Epidermal melanocyte (primary cell): ENCODE results near the gene LGMN.
"Not testable (repeated sequence)": the region's sequence is repeated elsewhere in the genome, so short reads cannot be mapped to it uniquely, and the experiment has no call there.

Experiments used
- DNase-seq: peaks from one replicate; pipeline ENCODE4 v3.0.0; 2011; ENCODE audit warnings: low spot score; ENCODE audit not compliant: insufficient read length

The LGMN gene

DNA sequence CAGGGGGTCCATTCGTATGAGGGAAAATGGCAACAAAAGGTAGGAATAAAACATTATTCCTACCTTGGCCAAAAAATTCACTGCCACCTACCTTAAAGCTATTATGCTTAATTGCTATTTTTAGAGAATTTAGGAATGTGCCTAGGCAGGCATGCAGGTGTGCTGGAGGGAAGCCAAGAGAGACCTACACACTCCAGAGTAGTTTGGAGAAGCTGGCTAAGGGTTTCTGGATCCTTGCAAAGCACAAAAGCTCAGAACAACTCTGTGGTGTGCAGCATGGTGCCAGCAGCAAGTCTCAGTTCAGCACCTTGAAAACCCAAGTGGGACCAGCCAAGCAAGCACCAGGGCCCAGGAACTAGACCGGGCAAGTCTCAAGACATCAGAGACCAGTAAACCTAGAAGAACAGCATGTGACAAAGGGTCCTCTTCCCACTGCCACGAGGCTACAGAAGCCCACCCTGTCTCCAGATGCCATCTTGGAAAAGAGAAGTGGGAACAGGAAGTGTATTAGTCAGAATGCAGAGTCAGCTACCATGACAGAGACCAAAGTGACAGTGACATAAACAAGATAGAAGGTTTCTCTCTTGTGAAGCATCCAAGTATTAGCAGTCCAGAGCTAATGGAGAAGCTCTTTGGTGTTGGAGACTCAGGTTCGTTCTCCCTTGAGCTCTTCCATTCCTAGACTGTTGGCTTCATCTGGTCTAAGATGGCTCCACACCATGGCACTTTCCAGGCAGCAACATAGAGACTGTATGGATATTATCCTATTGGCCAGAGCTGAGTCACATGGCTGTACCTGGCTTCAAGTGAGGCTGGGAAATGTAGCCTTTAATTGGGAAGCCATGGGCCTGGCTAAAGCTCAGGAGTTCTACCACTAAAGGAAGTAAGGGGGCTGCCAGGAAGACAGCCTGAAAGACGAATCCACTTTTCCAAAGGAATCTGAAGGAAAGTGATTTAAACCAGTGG lies 15.5 kb upstream of the LGMN start:
- not testable (repeated sequence) for DNase-seq

DNA sequence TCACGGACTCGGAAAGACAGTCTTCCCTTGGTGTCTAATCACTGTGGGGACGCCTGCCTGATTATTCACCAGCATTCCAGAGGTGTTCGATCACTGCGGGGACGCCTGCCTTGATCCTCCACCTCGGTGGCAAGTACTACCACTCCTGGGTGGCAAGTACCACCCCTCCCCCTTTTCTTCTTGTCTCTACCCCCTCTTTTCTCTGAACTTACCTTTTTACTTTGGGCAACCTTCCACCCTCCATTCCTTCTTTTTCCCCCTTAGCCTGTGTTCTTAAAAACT lies 12.0 kb upstream of the LGMN start:
- DNase-seq: no peak

DNA sequence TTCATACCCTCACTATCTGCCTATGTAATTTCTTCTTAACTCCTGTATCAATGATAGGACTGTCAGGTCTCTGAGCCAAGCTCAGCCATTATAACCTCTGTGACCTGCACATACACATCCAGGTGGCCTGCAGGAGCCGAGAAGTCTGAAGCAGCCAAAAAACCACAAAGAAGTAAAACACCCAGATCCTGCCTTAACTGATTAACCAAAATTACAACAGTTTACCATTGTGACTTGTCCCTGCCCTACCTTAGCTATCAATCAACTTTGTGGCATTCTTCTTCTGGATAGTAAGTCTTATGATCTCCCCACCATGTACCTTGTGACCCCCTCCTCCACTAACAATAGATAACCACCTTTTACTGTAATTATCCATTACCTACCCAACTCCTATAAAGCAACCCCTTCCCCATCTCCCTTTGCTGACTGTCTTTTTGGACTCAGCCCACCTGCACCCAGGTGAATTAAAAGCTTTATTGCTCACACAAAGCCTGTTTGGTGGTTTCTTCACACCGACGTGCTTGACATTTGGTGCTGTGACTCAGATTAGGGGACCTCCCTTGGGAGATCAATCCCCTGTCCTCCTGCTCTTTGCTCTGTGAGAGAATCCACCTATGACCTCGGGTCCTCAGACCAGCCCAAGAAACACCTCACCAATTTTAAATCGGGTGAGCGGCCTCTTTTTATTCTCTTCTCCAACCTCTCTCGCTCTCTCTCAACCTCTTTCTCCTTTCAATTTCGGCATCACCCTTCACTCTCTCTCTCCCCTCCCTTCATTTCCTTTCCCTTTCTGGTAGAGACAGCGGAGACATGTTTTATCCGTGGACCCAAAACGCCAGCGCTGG lies 11.5 kb upstream of the LGMN start:
- no peak for DNase-seq

DNA sequence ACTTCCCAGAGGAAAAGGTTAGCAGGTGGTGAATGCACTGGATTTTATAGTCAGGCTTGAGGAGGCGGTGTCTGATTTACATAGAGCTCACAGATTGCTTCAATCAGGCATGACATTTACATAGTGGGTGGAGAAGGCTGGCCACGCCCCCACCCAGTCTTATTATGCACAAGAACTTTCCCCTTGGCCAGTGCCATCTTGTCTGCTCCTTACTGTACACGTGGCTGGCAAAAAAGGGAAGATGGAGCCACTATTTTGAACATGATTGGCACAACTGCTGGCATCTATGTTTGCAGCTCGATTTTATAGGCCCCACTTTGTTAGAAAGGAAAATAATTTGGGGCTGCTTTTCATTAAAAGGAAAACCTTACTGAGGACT lies 10.9 kb upstream of the LGMN start:
- DNase-seq: no peak

DNA sequence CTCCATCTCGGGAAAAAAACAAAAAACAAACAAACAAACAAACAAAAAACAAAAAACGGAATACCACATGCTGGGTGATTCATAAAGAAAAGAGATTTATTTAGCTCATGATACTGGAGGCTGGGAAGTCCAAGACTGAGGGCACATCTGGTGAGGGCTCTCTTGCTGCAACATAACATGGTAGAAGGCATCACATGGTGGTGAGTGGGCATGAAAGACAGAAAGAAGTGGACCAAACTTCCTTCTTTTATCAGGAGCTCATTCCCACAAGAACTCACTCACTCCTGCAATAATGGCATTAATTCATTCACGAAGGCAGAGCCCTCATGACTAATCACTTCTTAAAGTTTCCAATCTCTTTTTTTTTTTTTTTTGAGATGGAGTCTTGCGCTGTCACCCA lies 8.0 kb upstream of the LGMN start:
- DNase-seq: no peak

DNA sequence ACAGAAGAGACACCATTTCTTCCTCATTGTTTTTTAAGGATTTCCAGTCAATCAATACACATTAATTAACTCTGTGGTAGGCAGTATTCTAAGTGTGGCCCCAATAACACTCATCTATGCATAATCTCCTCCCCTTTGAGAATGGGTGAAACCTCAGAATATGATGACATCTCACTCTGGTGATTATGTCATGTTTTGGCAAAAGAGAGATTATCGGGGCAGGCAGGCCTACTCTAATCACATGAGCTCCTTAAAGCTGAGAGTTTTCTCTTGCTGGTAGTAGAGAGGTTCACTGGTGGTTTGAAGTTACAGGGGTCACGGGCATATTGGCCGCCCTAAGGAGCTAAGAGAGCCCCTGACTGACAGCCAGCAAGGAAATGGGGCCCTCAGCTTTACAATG lies 7.1 kb upstream of the LGMN start:
- no peak for DNase-seq

DNA sequence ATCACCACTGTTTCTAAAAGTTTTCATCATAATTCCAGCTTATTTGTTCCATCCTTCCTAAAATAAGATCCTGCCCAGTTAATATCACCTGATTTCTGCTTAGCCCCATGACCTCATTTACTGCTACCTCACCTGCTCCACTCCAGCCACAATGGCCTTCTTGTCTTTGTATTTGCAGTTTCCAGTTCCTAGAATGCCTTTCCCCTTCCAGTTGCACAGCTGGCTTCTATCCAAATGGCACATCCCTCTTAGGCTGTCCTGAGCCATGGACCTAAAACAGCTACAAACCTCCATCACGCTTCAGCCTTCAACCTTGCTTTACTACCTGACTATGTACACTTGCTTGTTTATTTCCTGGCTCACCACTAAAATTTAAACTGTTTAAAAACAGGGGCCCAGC lies 6.5 kb upstream of the LGMN start:
- DNase-seq: no peak

DNA sequence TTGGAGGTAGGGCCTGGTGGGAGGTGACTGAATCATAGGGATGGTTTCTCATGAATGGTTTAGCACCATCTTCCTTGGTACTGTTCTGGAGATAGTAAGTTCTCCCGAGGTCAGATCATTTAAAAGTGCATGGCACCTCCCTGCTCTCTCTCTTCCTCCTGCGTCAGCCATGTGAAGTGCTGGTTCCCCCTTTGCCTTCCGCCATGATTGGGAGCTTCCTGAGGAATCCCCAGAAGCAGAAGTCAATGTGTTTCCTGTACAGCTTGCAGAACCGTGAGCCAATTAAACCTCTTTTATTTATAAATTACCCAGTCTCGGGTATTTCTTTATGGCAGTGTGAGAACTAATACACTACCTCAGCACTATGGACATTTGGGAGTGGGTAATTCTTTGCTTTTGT lies 4.8 kb upstream of the LGMN start:
- no peak for DNase-seq

DNA sequence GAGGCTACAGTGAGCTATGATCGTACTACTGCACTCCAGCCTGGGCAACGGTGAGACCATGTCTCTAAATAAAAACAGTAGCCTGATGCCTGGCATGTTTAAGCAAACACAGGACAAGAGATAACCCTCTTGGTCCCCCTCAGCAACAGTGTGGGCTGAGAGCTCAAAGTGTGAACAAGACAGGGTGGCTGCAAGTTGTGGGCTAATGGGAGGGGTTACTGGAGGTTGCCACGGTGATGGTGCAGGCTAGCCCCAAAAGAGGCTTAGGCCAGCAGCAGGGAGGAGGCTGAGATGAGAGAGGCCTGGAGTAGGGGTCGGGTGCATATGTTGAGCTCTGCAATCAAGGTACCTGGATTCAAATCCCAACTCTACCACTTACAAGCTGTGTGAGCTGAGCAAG lies 3.4 kb upstream of the LGMN start:
- DNase-seq: no peak

DNA sequence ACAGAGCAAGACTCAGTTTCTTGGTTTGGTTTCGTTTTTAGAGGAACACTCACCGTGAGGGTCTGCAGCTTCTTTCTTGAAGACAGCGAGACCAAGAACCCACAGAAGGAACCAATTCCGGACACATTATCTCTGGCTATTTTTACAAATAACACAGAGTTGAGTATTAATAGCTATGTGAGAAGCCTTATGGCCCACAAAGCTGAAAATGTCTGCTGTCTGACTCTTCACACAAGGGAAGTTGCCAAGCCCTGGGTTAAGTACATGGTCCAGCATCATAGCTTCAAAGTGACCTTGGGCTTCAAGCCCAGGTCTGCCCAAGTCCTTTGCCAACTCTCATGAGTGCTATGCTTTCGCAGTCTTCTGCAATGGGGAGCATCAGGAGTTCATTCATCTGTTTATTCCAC lies 2.6 kb upstream of the LGMN start:
- DNase-seq: no peak

DNA sequence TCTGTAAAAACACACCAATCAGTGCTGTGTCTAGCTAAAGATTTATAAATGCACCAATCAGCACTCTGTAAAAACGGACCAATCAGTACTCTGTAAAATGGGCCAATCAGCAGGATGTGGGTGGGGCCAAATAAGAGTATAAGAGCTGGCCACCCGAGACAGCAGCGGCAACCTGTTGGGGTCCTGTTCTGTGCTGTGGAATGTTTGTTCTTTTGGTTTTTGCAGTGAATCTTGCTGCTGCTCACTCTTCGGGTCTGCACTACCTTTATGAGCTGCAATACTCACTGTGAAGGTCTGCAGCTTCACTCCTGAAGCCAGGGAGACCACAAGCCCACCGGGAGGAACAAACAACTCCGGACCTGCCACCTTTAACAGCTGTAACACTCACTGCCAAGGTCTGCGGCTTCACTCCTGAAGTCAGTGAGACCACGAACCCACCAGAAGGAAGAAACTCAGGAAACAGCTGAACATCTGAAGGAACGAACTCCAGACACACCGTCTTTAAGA lies 1.8 kb upstream of the LGMN start:
- DNase-seq: not testable (repeated sequence)

DNA sequence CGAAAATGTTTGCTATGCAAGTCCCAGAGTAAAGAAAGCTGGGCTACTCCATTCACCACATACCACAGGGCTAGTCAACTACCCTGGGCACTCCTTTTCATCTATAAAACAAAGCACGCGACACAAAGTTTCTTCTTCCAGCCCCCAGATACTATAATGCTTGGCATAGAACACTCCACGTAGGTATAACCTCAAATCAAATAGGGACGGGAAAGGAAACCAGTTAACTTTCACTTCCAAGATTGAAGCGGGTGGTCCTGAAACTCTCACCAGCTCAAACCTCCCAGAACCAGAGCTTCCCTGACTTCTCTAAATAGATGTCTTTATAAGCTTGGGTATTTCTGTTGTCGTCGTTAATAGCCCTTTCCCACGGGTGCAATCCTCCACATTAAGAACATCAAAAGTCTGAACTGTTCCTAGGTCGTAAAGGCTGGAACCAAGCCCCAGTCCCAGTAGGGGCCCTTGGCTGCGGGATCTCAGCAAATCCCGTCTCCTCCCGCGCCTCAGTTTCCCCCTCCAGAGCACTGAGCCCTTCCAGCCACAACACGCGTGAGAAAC lies 647 bp downstream of the LGMN start:
- DNase-seq: peak; percentile 23

DNA sequence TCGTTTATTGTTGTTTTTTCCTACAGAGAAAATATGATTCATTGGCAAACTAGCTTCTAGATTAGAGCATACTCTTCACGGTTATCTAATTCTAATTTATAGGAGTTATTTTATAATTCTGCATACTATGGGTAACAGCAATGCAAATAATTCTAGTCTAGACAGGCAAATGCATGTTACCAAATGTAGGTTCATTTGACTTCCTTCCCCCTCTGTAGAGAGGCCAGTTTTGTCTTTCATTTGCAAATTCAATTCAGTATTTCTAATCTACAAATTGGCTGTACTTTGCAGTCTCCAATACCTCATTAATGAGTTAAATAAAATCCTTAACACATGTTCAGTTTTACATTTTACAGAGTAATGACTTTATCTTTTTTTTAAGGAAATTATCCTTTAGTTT lies 4.2 kb downstream of the LGMN start:
- no peak for DNase-seq

DNA sequence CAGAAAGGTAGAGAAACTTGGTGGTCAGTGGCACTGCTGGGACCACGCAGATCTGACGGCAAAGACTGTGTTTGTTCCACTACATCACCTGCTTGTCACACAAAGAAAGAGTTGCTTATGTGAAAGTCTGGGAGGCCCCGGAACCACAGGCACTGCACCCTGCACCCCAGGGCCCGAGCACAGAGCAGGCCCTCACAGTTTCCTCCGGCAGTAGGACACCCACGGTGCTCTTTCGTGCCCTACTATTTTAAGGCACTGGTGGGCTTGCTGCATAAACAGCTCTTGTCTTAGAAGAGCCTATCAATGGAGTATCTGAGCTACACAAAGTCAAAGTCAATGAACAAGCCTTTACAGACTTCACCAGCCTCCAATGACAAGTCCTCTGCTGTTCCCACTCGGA lies 8.0 kb downstream of the LGMN start:
- DNase-seq: no peak

DNA sequence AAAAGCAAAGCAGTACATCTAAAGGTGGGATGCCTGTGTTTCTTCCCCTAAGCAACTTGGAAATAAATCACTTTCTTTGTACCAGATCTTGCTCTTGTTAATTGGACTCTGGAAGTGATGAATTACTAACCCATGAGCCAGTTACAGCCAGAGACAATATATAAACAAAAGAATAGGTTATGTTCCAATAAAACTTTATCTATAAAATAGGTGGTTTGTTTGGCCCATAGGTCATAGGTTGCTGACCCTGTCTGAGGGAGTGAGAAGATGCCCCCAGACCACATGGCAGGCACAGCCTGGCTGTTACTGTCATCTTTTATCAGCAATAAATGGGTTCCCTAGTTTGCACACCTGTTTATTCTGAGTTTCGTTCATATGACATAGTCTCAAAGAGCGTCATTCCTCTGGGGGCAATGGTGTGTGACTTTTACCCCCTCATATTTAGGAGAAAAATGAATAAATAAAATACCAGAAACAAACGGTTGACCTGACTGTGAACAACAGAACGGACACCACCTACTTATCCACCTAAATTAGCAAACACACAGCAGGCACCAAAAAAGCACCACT lies 10.7 kb downstream of the LGMN start:
- no peak for DNase-seq

DNA sequence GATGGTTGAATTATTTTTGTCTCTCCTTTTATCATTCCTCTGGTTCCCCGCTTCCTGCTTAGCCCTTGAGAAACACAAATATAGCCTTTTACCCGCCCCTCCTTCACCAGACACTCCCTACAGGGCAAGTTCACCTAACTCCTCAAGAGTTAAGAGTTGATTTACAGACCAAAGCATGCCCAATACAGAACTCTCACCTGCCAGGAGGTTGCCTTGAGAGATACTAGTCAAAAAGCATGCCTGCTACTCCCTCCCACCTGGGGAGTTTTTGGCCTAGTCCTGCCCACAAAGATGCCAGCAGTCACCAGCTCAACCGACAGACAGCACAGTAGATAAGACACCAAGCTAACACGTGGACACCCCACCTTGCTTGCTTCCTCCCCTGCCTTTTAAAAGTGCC lies 11.2 kb downstream of the LGMN start:
- no peak for DNase-seq

DNA sequence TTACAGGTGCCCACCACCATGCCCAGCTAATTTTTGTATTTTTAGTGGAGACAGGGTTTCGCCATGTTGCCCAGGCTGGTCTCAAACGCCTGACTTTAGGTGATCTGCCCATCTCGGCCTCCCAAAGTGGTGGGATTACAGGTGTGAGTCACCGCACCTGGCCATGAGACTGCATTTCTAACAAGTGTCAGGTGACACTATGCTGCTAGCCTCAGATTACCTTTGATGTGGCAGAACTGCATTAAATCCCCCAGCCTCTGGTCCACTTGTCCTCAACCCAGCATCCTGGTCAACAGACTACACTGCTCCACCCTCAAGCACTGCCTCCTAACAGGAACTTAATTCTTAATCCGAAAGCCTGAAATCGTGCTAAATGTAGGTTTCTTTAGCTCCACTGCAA lies 13.1 kb downstream of the LGMN start:
- no peak for DNase-seq

DNA sequence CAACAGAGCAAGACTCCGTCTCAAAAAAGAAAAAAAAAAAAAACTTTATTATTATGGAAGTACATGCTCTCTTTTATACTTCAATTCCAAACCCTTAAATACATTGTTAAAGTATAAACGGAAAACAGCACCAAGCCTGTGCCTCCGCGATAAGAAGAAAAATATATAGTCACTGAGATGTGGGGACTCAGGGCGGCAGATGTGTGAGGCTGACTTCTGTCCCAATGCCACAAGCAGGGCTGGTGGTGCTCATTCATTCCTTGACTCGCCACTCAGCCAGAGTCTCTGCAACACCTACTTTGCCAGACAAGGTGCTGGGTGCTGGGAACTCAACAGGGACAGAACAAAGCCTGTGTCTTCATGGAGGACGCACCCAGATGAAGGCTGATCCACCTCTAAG lies 13.8 kb downstream of the LGMN start:
- DNase-seq: no peak

DNA sequence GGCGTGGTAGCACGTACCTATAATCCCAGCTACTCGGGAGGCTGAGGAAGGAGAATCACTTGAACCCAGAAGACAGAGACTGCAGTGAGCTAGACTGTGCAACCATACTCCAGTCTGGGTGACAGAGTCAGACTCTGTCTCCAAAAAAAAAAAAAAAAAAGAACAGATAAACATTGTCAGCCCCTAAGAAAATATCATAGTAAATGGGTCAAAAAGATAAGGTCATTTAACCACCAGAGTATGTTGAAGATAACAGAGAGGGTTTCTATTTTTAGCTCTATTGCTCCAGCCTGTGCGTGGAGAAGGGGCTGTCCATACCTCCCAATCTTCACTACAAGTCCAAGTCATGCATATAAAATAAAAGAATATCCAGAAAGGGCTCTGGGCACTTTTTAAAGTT lies 15.4 kb downstream of the LGMN start:
- DNase-seq: no peak

DNA sequence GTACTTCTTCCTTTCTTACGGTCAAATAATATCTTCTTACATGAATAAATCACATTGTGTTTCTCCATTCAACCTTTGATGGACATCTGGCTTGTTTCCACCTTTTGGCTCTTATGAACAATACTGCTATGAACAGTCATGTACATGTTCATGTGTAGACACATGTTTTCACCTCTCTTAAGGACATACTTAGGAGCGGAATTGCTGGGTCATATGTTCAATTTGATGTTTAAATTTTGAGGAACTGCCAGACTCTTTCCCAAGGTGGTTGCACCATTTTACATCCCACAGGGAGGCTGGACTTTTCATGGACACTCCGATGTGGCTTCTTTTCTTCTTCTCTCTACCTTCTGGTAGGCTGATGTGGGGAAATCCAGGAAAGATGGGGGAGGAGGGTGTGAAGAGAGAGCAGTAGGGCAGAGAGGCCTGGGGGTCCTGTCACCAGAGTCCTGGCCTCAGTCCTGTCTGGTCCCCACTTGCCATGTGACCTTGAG lies 16.8 kb downstream of the LGMN start:
- no peak for DNase-seq

DNA sequence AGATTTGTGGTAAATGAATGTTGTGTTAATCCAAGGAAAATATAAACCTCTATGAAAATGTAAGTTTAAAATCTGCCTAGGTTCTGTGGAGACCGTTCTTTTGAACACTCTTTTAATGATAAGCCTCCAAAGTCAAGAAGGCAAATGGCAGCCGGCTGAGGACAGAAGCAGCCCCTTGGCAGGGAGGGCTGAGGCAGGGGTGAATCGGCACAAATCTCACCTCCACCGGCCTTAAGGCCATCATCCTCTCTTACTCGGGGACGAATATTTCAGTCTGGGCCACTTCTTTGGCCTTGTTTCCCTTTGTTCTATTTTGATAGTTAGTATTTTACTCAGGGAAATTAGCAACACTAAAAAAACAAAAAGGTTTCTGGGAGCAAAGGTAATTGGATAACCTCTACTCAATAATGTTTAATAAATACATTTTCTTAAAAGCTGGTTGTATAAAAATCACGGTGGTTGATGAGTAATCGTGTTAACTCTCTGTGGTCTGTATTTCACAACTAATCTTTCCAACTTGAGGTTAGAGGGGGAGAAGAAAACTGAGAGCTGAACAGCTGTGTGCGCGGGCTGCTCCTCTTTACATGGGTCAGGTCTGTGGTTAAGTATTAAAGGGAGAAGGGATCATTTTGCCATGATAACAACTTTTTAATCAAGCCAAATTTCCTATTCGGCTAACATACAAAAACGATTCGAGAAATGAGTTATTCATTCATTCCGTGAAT lies 18.6 kb downstream of the LGMN start:
- no peak for DNase-seq
